ENCODE results near the gene U2AF1L4. TPM values are rescaled to one million over a fixed set of nuclear protein-coding genes. Genes with fewer than 3 reads are reported as not detected.

The U2AF1L4 gene
- total RNA-seq, 1 donor from 2014 or later: 24.9 TPM

- TF ChIP-seq CTCF (IDR thresholded peaks at IDR 0.05; ENCODE audit: borderline replicate concordance): no peak
- H3K4me1 ChIP-seq: peaks cover 2% of the 10 kb centered on the region
- intact Hi-C loops (cut with micrococcal nuclease): no loop called here
- DNase-seq: no peak
- no peaks in the 10 kb centered on the region for H3K9me3 ChIP-seq (replicated peaks)
- no peak overlapping the region for H3K4me3 ChIP-seq
- no peaks in the 10 kb centered on the region for H3K27me3 ChIP-seq (ENCODE audit: low read depth)
- no peak overlapping the region for H3K27ac ChIP-seq (replicated peaks)
- H3K36me3 ChIP-seq: peaks cover 87% of the 10 kb centered on the region
Observed at GRCh38 chr19:35734273-35734672, 10.9 kb downstream of the U2AF1L4 start.

- Histone ChIP-seq H3K36me3 (peaks cover 89% of the 10 kb centered on the region), H3K27ac (replicated peaks) (no peak overlapping the region), H3K9me3 (replicated peaks) (no peaks in the 10 kb centered on the region), H3K4me1 (no peaks in the 10 kb centered on the region), H3K4me3 (no peak overlapping the region), H3K27me3 (ENCODE audit: low read depth) (no peaks in the 10 kb centered on the region)
- no peak for TF ChIP-seq CTCF (IDR thresholded peaks at IDR 0.05; ENCODE audit: borderline replicate concordance)
- DNase-seq: no peak
- intact Hi-C loops (cut with micrococcal nuclease): no loop called here
Observed at GRCh38 chr19:35733180-35734125, 11.8 kb downstream of the U2AF1L4 start.

GRCh38 chr19:35732540-35733179 lies 12.6 kb downstream of the U2AF1L4 start:
- DNase-seq: no peak
- Histone ChIP-seq H3K27me3 (ENCODE audit: low read depth) (no peaks in the 10 kb centered on the region), H3K27ac (replicated peaks) (no peak overlapping the region), H3K36me3 (peaks cover 89% of the 10 kb centered on the region), H3K4me1 (no peaks in the 10 kb centered on the region), H3K9me3 (replicated peaks) (no peaks in the 10 kb centered on the region), H3K4me3 (no peak overlapping the region)
- intact Hi-C loops (cut with micrococcal nuclease): no loop called here
- no peak for TF ChIP-seq CTCF (IDR thresholded peaks at IDR 0.05; ENCODE audit: borderline replicate concordance)

DNA sequence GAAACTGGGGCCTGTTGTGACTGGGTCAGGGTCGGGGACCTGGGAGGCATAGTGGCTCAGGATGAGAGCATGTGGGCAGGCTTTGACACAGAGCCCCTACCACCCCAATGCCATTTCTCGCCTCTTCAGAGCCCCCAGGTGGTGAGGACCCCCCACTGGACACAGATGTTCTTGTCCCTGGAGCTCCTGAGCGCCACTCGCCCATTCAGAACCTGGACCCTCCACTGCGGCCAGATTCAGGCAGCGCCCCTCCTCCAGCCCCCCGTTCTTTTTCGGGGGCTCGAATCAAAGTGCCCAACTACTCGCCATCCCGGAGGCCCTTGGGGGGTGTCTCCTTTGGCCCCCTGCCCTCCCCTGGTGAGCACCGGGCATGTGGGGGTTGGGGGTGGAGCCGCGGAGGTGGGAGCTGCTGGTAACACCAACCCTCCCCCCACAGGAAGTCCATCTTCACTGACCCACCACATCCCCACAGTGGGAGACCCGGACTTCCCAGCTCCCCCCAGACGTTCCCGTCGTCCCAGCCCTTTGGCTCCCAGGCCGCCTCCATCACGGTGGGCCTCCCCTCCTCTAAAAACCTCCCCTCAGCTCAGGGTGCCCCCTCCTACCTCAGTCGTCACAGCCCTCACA lies 13.3 kb downstream of the U2AF1L4 start:
- intact Hi-C loops (cut with micrococcal nuclease): no loop called here

More for the DNA sequence above, 13.3 kb downstream of the U2AF1L4 start:
- Histone ChIP-seq H3K27me3 (ENCODE audit: low read depth) (no peaks in the 10 kb centered on the region), H3K36me3 (peaks cover 89% of the 10 kb centered on the region), H3K27ac (replicated peaks) (no peak overlapping the region), H3K4me3 (no peak overlapping the region), H3K4me1 (no peaks in the 10 kb centered on the region), H3K9me3 (replicated peaks) (no peaks in the 10 kb centered on the region)
- DNase-seq: no peak
- TF ChIP-seq CTCF (IDR thresholded peaks at IDR 0.05; ENCODE audit: borderline replicate concordance): no peak
